Chondrocyte (in vitro differentiated cells): ENCODE measurements around the gene C1orf122. TPM values are rescaled to one million over a fixed set of nuclear protein-coding genes. Genes with fewer than 3 reads are reported as not detected.
"Not testable (repeated sequence)": the region's sequence is repeated elsewhere in the genome, so short reads cannot be mapped to it uniquely, and the experiment has no call there.

ENCODE experiments used
- DNase-seq: peaks from one replicate; pipeline ENCODE4 v3.0.0; 2021; ENCODE audit warnings: mixed read lengths, low spot score
- H3K27ac Mint-ChIP-seq: one replicate; pipeline ENCODE4 v1.8.0; 2021; ENCODE audit warnings: mild to moderate bottlenecking, moderate library complexity, mixed read lengths; ENCODE audit not compliant: unreplicated experiment
- H3K27me3 Mint-ChIP-seq: 2 replicates; pipeline ENCODE4 v1.8.0; 2021; ENCODE audit warnings: low read depth, mixed read lengths
- H3K36me3 Mint-ChIP-seq: 2 replicates; pipeline ENCODE4 v1.8.0; 2021; ENCODE audit warnings: low read depth, mixed read lengths
- H3K4me1 Mint-ChIP-seq: 2 replicates; pipeline ENCODE4 v1.8.0; 2021; ENCODE audit warnings: low read depth, mild to moderate bottlenecking, mixed read lengths
- H3K4me3 Mint-ChIP-seq: one replicate; pipeline ENCODE4 v1.8.0; 2021; ENCODE audit warnings: mild to moderate bottlenecking, moderate library complexity, mixed read lengths; ENCODE audit not compliant: unreplicated experiment
- H3K9me3 Mint-ChIP-seq: 2 replicates; pipeline ENCODE4 v1.8.0; 2021; ENCODE audit warnings: low read depth, mixed read lengths
- CTCF ChIP-seq: fragments of 200-600 bp; sonication (generic); IDR thresholded peaks from 2 replicates; pipeline ENCODE4 v1.5.0; 2021; ENCODE audit warnings: antibody characterized with exemption, mild to moderate bottlenecking, moderate library complexity
- total RNA-seq: library from RNA; stranded (reverse); gene quantifications from 3 replicates; pipeline ENCODE4 v1.2.1, GENCODE V29; 2021

The C1orf122 gene
- total RNA-seq, 1 donor from 2014 or later, result 76.1 TPM

- Mint-ChIP-seq H3K4me3 (no peak overlapping the region), H3K27me3 (peaks cover 63% of the 10 kb centered on the region), H3K36me3 (peaks cover 2% of the 10 kb centered on the region), H3K27ac (no peak overlapping the region), H3K4me1 (peaks cover 9% of the 10 kb centered on the region), H3K9me3 (no peaks in the 10 kb centered on the region)
- no peak for DNase-seq
- TF ChIP-seq CTCF, result no peak
Observed at GRCh38 chr1:37764414-37764825, 43.2 kb upstream of the C1orf122 start.

- peaks cover 65% of the 10 kb centered on the region for H3K27me3 Mint-ChIP-seq
- DNase-seq, result no peak
- H3K4me3 Mint-ChIP-seq, result no peak within 1 kb of the TSS
- H3K36me3 Mint-ChIP-seq, result peaks cover 2% of the 10 kb centered on the region
- no peaks in the 10 kb centered on the region for H3K9me3 Mint-ChIP-seq
- H3K4me1 Mint-ChIP-seq, result peaks cover 9% of the 10 kb centered on the region
- H3K27ac Mint-ChIP-seq, result no peak within 1 kb of the TSS
- no peak for TF ChIP-seq CTCF
Observed at GRCh38 chr1:37764888-37765441, 42.6 kb upstream of the C1orf122 start, which contains the start of gene EPHA10. EPHA10 (minus strand) TSS chr1:37765120; CDS start chr1:37765066, 54 bp downstream.

- no peak for TF ChIP-seq CTCF
- no peak overlapping the region for H3K27ac Mint-ChIP-seq
- H3K36me3 Mint-ChIP-seq, result peaks cover 2% of the 10 kb centered on the region
- no peak overlapping the region for H3K4me3 Mint-ChIP-seq
- peaks cover 9% of the 10 kb centered on the region for H3K4me1 Mint-ChIP-seq
- no peaks in the 10 kb centered on the region for H3K9me3 Mint-ChIP-seq
- peaks cover 72% of the 10 kb centered on the region for H3K27me3 Mint-ChIP-seq
- DNase-seq, result no peak
Observed at GRCh38 chr1:37765916-37766664, 41.5 kb upstream of the C1orf122 start.

- TF ChIP-seq CTCF, result no peak
- H3K36me3 Mint-ChIP-seq, result peaks cover 2% of the 10 kb centered on the region
- no peak overlapping the region for H3K27ac Mint-ChIP-seq
- no peaks in the 10 kb centered on the region for H3K9me3 Mint-ChIP-seq
- peaks cover 68% of the 10 kb centered on the region for H3K27me3 Mint-ChIP-seq
- no peak for DNase-seq
- no peak overlapping the region for H3K4me3 Mint-ChIP-seq
- H3K4me1 Mint-ChIP-seq, result peaks cover 9% of the 10 kb centered on the region
Observed at GRCh38 chr1:37767488-37767887, 40.1 kb upstream of the C1orf122 start.

GRCh38 chr1:37771440-37771839 is 36.1 kb upstream of the C1orf122 start:
- H3K27me3 Mint-ChIP-seq, result peaks cover 38% of the 10 kb centered on the region
- not testable (repeated sequence) for H3K4me1 Mint-ChIP-seq, H3K27ac Mint-ChIP-seq, H3K9me3 Mint-ChIP-seq, DNase-seq, H3K4me3 Mint-ChIP-seq, H3K36me3 Mint-ChIP-seq
